GM23338 (cell line): Measurements from ENCODE around the gene PLOD3. TPM values are rescaled to one million over a fixed set of nuclear protein-coding genes. Genes with fewer than 3 reads are reported as not detected.
A peak's percentile ranks its signal among the peaks of the same experiment; 100 is the strongest.

Source experiments
- ATAC-seq: fragments of 200-7000 bp; cut with Tn5 transposase; 3 replicates; pipeline ENCODE4 v1.9.1; 2020
- DNase-seq: peaks from one replicate; pipeline ENCODE4 v3.0.0-alpha.2; 2015; ENCODE audit warnings: low spot score
- H2AFZ ChIP-seq: fragments of 200-600 bp; sonication (generic); 2 replicates; pipeline ENCODE4 v1.8.0; 2016; ENCODE audit warnings: antibody characterized with exemption, mild to moderate bottlenecking, moderate library complexity
- H3F3A ChIP-seq: fragments of 200-600 bp; sonication (generic); replicated peaks from 2 replicates; pipeline ENCODE4 v1.8.0; 2017; ENCODE audit warnings: antibody characterized with exemption, mixed run types, low read depth
- H3K27ac ChIP-seq: fragments of 200-600 bp; sonication (generic); 2 replicates; pipeline ENCODE4 v1.6.1; 2016; ENCODE audit warnings: low read depth
- H3K27me3 ChIP-seq: fragments of 200-600 bp; sonication (generic); 2 replicates; pipeline ENCODE4 v1.8.0; 2016; ENCODE audit warnings: mild to moderate bottlenecking, mixed run types, moderate library complexity; ENCODE audit not compliant: insufficient read depth
- H3K36me3 ChIP-seq: fragments of 200-600 bp; sonication (generic); 2 replicates; pipeline ENCODE4 v1.8.0; 2016; ENCODE audit warnings: mild to moderate bottlenecking; ENCODE audit not compliant: insufficient read depth
- H3K4me1 ChIP-seq: fragments of 200-600 bp; sonication (generic); 2 replicates; pipeline ENCODE4 v1.8.0; 2016; ENCODE audit warnings: mild to moderate bottlenecking, moderate library complexity; ENCODE audit not compliant: insufficient read depth
- H3K4me2 ChIP-seq: fragments of 200-600 bp; sonication (generic); 2 replicates; pipeline ENCODE4 v1.7.1; 2017; ENCODE audit warnings: mixed run types
- H3K4me3 ChIP-seq: fragments of 200-600 bp; sonication (generic); 2 replicates; pipeline ENCODE4 v1.6.1; 2016; ENCODE audit warnings: mixed run types
- H3K79me2 ChIP-seq: fragments of 200-600 bp; sonication (generic); replicated peaks from 2 replicates; pipeline ENCODE4 v1.8.0; 2017; ENCODE audit warnings: mild to moderate bottlenecking; ENCODE audit not compliant: insufficient read depth
- H3K9me2 ChIP-seq: fragments of 200-600 bp; sonication (generic); 2 replicates; pipeline ENCODE4 v1.8.0; 2017; ENCODE audit not compliant: insufficient read depth
- H4K20me1 ChIP-seq: fragments of 200-600 bp; sonication (generic); replicated peaks from 2 replicates; pipeline ENCODE4 v1.8.0; 2017; ENCODE audit warnings: mild to moderate bottlenecking; ENCODE audit not compliant: insufficient read depth
- H3K27ac Mint-ChIP-seq: 2 replicates; pipeline ENCODE4 v1.8.0; 2020; ENCODE audit warnings: inconsistent platforms, mild to moderate bottlenecking, moderate library complexity, mixed read lengths
- H3K27me3 Mint-ChIP-seq: 3 replicates; pipeline ENCODE4 v1.8.0; 2022; ENCODE audit warnings: low read depth, mild to moderate bottlenecking, moderate library complexity, mixed read lengths, inconsistent platforms; ENCODE audit not compliant: insufficient read depth, poor library complexity
- H3K36me3 Mint-ChIP-seq: 3 replicates; pipeline ENCODE4 v1.8.0; 2021; ENCODE audit warnings: low read depth, mild to moderate bottlenecking, inconsistent platforms, moderate library complexity, mixed read lengths
- H3K4me1 Mint-ChIP-seq: 3 replicates; pipeline ENCODE4 v1.8.0; 2020; ENCODE audit warnings: mild to moderate bottlenecking, inconsistent platforms, mixed read lengths
- H3K4me3 Mint-ChIP-seq: 3 replicates; pipeline ENCODE4 v1.8.0; 2021; ENCODE audit warnings: moderate library complexity, mild to moderate bottlenecking, inconsistent platforms, mixed read lengths
- H3K9me3 Mint-ChIP-seq: 3 replicates; pipeline ENCODE4 v1.8.0; 2020; ENCODE audit warnings: moderate library complexity, mild to moderate bottlenecking, inconsistent platforms, mixed read lengths
- CREB1 ChIP-seq: fragments of 250-450 bp; sonication (Bioruptor Pico); IDR thresholded peaks from 2 replicates; pipeline ENCODE4 v1.5.0; 2020; ENCODE audit warnings: low read depth, mild to moderate bottlenecking, moderate library complexity
- ETS1 ChIP-seq: IDR thresholded peaks from 2 replicates; pipeline ENCODE4 v1.6.1; 2016; ENCODE audit warnings: antibody characterized with exemption
- EZH2 ChIP-seq: fragments of 200-600 bp; sonication (generic); IDR thresholded peaks from one replicate; pipeline ENCODE4 v1.8.0; 2017; ENCODE audit warnings: antibody characterized with exemption, mild to moderate bottlenecking, low read depth; ENCODE audit not compliant: unreplicated experiment
- EZH2phosphoT487 ChIP-seq: fragments of 200-600 bp; sonication (generic); IDR thresholded peaks from one replicate; pipeline ENCODE4 v1.8.1; 2018; ENCODE audit warnings: antibody characterized with exemption; ENCODE audit not compliant: unreplicated experiment
- JUNB ChIP-seq: IDR thresholded peaks from one replicate; pipeline ENCODE4 v1.6.1; 2016; ENCODE audit warnings: antibody characterized with exemption; ENCODE audit not compliant: unreplicated experiment
- NANOG ChIP-seq: IDR thresholded peaks from 2 replicates; pipeline ENCODE4 v1.6.1; 2016; ENCODE audit warnings: antibody characterized with exemption, borderline replicate concordance
- POLR2AphosphoS5 ChIP-seq: IDR thresholded peaks from 2 replicates; pipeline ENCODE4 v1.6.1; 2016; ENCODE audit warnings: antibody characterized with exemption, low read depth
- STAT1 ChIP-seq: IDR thresholded peaks from one replicate; pipeline ENCODE4 v1.6.1; 2016; ENCODE audit warnings: antibody characterized with exemption; ENCODE audit not compliant: unreplicated experiment
- ZNF331 ChIP-seq: fragments of 250-450 bp; sonication (Bioruptor Pico); IDR thresholded peaks from 2 replicates; pipeline ENCODE4 v1.5.0; 2020; ENCODE audit warnings: low read depth, mild to moderate bottlenecking, moderate library complexity
- polyA plus RNA-seq: library from polyadenylated mRNA; unstranded; fragments of >200 nt; fragmentation: Nextera tagmentation; extraction: Ambion mirVana; gene quantifications from 2 replicates; pipeline ENCODE4 v1.2.1, GENCODE V29; 2016
- total RNA-seq: library from RNA; depleted of rRNA; stranded (reverse); fragments of >200 nt; shearing (Covaris generic); gene quantifications from 2 replicates; pipeline ENCODE4 v1.2.3, GENCODE V29; 2014

Gene PLOD3
- total and polyA plus RNA-seq, 2 experiments from 2014 or later = 35.2 to 40.7 TPM

GRCh38 chr7:101175664-101176063 lies 41.7 kb downstream of the PLOD3 start:
- Histone ChIP-seq H3K9me2 (no peaks in the 10 kb centered on the region), H2AFZ (no peak overlapping the region), H3K4me3 (no peak overlapping the region), H3K79me2 (no peaks in the 10 kb centered on the region), H3K4me2 (no peak overlapping the region), H3K4me1 (peaks cover 24% of the 10 kb centered on the region), H4K20me1 (peaks cover under 1% of the 10 kb centered on the region; the same call in 1 of the 2 replicates), H3K27ac (no peak overlapping the region), H3K27me3 (peaks cover 100% of the 10 kb centered on the region), H3F3A (peaks cover 20% of the 10 kb centered on the region), H3K36me3 (no peaks in the 10 kb centered on the region; the same call in 1 of the 2 replicates)
- H3K27me3 Mint-ChIP-seq = peaks cover 94% of the 10 kb centered on the region
- ATAC-seq (no peak), DNase-seq (no peak)
- H3K36me3 Mint-ChIP-seq = no peaks in the 10 kb centered on the region; the same call in 2 of the 3 replicates
- peaks cover 4% of the 10 kb centered on the region; the same call in 2 of the 3 replicates for H3K9me3 Mint-ChIP-seq
- no peak overlapping the region for H3K27ac Mint-ChIP-seq
- H3K4me1 Mint-ChIP-seq = peaks cover 31% of the 10 kb centered on the region
- peak overlapping the region; percentile 74; the same call in 1 of the 3 replicates for H3K4me3 Mint-ChIP-seq
- TF ChIP-seq CREB1 (CRISPR knock-in tag) (no peak), JUNB (no peak), POLR2AphosphoS5 (no peak), STAT1 (no peak), EZH2phosphoT487 (no peak), NANOG (no peak), ZNF331 (CRISPR knock-in tag) (no peak)

- peak overlapping the region; percentile 74 for H3K4me3 Mint-ChIP-seq
- Histone ChIP-seq H3K36me3 (no peaks in the 10 kb centered on the region; the same call in 1 of the 2 replicates), H3K4me1 (peaks cover 35% of the 10 kb centered on the region), H3K4me2 (peak overlapping the region; percentile 98), H3K4me3 (peak overlapping the region; percentile 64), H3F3A (peaks cover 17% of the 10 kb centered on the region), H3K79me2 (no peaks in the 10 kb centered on the region), H4K20me1 (peaks cover 3% of the 10 kb centered on the region; the same call in 1 of the 2 replicates), H3K9me2 (no peaks in the 10 kb centered on the region), H3K27ac (no peak overlapping the region), H2AFZ (peak overlapping the region; percentile 81; the same call in 1 of the 2 replicates), H3K27me3 (peaks cover 100% of the 10 kb centered on the region)
- no peaks in the 10 kb centered on the region; the same call in 2 of the 3 replicates for H3K36me3 Mint-ChIP-seq
- H3K27me3 Mint-ChIP-seq = peaks cover 98% of the 10 kb centered on the region
- H3K27ac Mint-ChIP-seq = no peak overlapping the region
- H3K4me1 Mint-ChIP-seq = peaks cover 37% of the 10 kb centered on the region
- peaks cover 4% of the 10 kb centered on the region; the same call in 2 of the 3 replicates for H3K9me3 Mint-ChIP-seq
- peak; percentile 51 for TF ChIP-seq EZH2phosphoT487
- no peak for TF ChIP-seq ETS1
- DNase-seq (peak; percentile 64), ATAC-seq (peak; percentile 3)
Measured at GRCh38 chr7:101174322-101174854, 43.0 kb downstream of the PLOD3 start.

GRCh38 chr7:101173752-101174244 lies 43.6 kb downstream of the PLOD3 start:
- peaks cover 4% of the 10 kb centered on the region; the same call in 2 of the 3 replicates for H3K9me3 Mint-ChIP-seq

More at GRCh38 chr7:101173752-101174244, 43.6 kb downstream of the PLOD3 start:
- Histone ChIP-seq H3K27ac (no peak overlapping the region), H3K4me2 (peak overlapping the region; percentile 98), H3K4me1 (peaks cover 41% of the 10 kb centered on the region), H2AFZ (peak overlapping the region; percentile 81; the same call in 1 of the 2 replicates), H3K4me3 (peak overlapping the region; percentile 64), H3K79me2 (no peaks in the 10 kb centered on the region), H4K20me1 (peaks cover 3% of the 10 kb centered on the region; the same call in 1 of the 2 replicates), H3F3A (peaks cover 17% of the 10 kb centered on the region), H3K9me2 (no peaks in the 10 kb centered on the region), H3K36me3 (no peaks in the 10 kb centered on the region; the same call in 1 of the 2 replicates), H3K27me3 (peaks cover 100% of the 10 kb centered on the region)
- Mint-ChIP-seq H3K4me1 (peaks cover 42% of the 10 kb centered on the region), H3K4me3 (peak overlapping the region; percentile 74), H3K36me3 (no peaks in the 10 kb centered on the region; the same call in 2 of the 3 replicates), H3K27ac (no peak overlapping the region), H3K27me3 (peaks cover 98% of the 10 kb centered on the region)
- TF ChIP-seq JUNB (no peak), EZH2 (peak; percentile 28)
- DNase-seq (peak; percentile 91), ATAC-seq (peak; percentile 58)
